H1 (cell line): ENCODE measurements around the gene CADM2. TPM values are rescaled to one million over a fixed set of nuclear protein-coding genes. Genes with fewer than 3 reads are reported as not detected.

Experiments used
- CTCF ChIA-PET: fragments of 300-600 bp; sonication (Branson Sonifier 250); formaldehyde crosslinking; loops from one replicate; lab custom pipeline; 2021; ENCODE audit not compliant: partially characterized antibody; lab: Charles Lee
- POLR2A ChIA-PET: fragments of 300-600 bp; sonication (Branson Sonifier 250); formaldehyde crosslinking; loops from one replicate; lab custom pipeline; 2021; ENCODE audit warnings: inconsistent platforms; ENCODE audit not compliant: partially characterized antibody; lab: Charles Lee
- DNase-seq, 2 experiments: peaks; one replicate each; pipeline versions ENCODE4 v3.0.0 to v3.0.0-alpha.2; 2010 to 2022; ENCODE audit warnings: low spot score in 2 of 2, low read depth in 1 of 2, mixed read lengths in 1 of 2
- FAIRE-seq: peaks from 2 replicates; lab custom pipeline; 2011; peaks lifted over from hg19 to GRCh38; lab: Jason Lieb, UNC
- H2AFZ ChIP-seq: 2 replicates; pipeline ENCODE4 v1.8.1; 2012; ENCODE audit warnings: low read length, inconsistent platforms
- H2AK5ac ChIP-seq: 2 replicates; pipeline ENCODE4 v1.6.1; 2013; ENCODE audit warnings: low read depth, low read length
- H2BK120ac ChIP-seq: replicated peaks from 2 replicates; pipeline ENCODE3; 2013; ENCODE audit warnings: low read depth, low read length, inconsistent platforms
- H2BK12ac ChIP-seq: 2 replicates; pipeline ENCODE4 v1.6.1; 2013; ENCODE audit warnings: low read depth, low read length
- H2BK15ac ChIP-seq: 2 replicates; pipeline ENCODE4 v1.6.1; 2013; ENCODE audit warnings: low read length
- H2BK20ac ChIP-seq: 2 replicates; pipeline ENCODE4 v1.6.1; 2013; ENCODE audit warnings: low read length
- H2BK5ac ChIP-seq: 2 replicates; pipeline ENCODE4 v1.6.1; 2013; ENCODE audit warnings: low read depth, low read length
- H3K14ac ChIP-seq: 2 replicates; pipeline ENCODE4 v1.6.1; 2013; ENCODE audit warnings: inconsistent platforms; ENCODE audit not compliant: insufficient read length
- H3K18ac ChIP-seq: 2 replicates; pipeline ENCODE4 v1.6.1; 2013; ENCODE audit warnings: low read length; ENCODE audit errors: extremely low read depth
- H3K23ac ChIP-seq: 2 replicates; pipeline ENCODE4 v1.6.1; 2013; ENCODE audit warnings: inconsistent platforms; ENCODE audit not compliant: insufficient read length
- H3K23me2 ChIP-seq: 2 replicates; pipeline ENCODE4 v1.6.1; 2013; ENCODE audit warnings: low read depth, low read length
- H3K27ac ChIP-seq: 2 replicates; pipeline ENCODE4 v1.6.1; 2011; ENCODE audit warnings: low read depth, low read length, inconsistent platforms
- H3K27me3 ChIP-seq, 4 experiments: replicated peaks in 1 of 4; 1 replicate in 1 of 4; 2 replicates in 3 of 4; pipeline versions ENCODE4 v1.6.1 to v1.8.1; 2011 to 2013; ENCODE audit warnings: low read length in 3 of 4, mild to moderate bottlenecking in 3 of 4, inconsistent platforms in 2 of 4, mixed read lengths in 2 of 4, moderate library complexity in 1 of 4; ENCODE audit not compliant: control insufficient read depth in 3 of 4, insufficient read depth in 3 of 4; ENCODE audit errors: extremely low read depth in 1 of 4
- H3K36me3 ChIP-seq, 4 experiments: 2 replicates each; pipeline versions ENCODE4 v1.6.1 to v1.8.1; 2011 to 2013; ENCODE audit warnings: mild to moderate bottlenecking in 4 of 4, low read length in 3 of 4, moderate library complexity in 2 of 4, control low read depth in 1 of 4, inconsistent platforms in 1 of 4; ENCODE audit not compliant: insufficient read depth in 4 of 4, control insufficient read depth in 2 of 4
- H3K4ac ChIP-seq: replicated peaks from 2 replicates; pipeline ENCODE3; 2013; ENCODE audit warnings: low read length, low read depth, mixed read lengths, inconsistent platforms; ENCODE audit not compliant: insufficient read length
- H3K4me1 ChIP-seq, 4 experiments: replicated peaks in 1 of 4; 1 replicate in 1 of 4; 2 replicates in 3 of 4; pipeline versions ENCODE4 v1.6.1 to v1.8.1; 2011 to 2013; ENCODE audit warnings: low read length in 3 of 4, inconsistent platforms in 2 of 4, mixed read lengths in 1 of 4; ENCODE audit not compliant: insufficient read depth in 4 of 4, control insufficient read depth in 3 of 4
- H3K4me2 ChIP-seq, 2 experiments: 2 replicates each; pipeline versions ENCODE4 v1.6.1 to v1.8.1; 2011 to 2013; ENCODE audit warnings: low read depth in 2 of 2, low read length in 2 of 2, control low read depth in 1 of 2, inconsistent platforms in 1 of 2, mild to moderate bottlenecking in 1 of 2; ENCODE audit not compliant: insufficient read depth in 1 of 2
- H3K4me3 ChIP-seq, 4 experiments: fragments of 200-600, 300-600 bp in 1 of 4; sonication (generic), shearing (Covaris generic), sonication (Bioruptor Twin) in 1 of 4; 2 replicates each; pipeline versions ENCODE4 v1.5.1 to v1.8.1; 2011 to 2016; ENCODE audit warnings: low read length in 4 of 4, low read depth in 3 of 4, control low read depth in 2 of 4, inconsistent platforms in 2 of 4, mild to moderate bottlenecking in 2 of 4, mixed read lengths in 1 of 4, moderate library complexity in 1 of 4; ENCODE audit not compliant: insufficient read depth in 2 of 4; ENCODE audit errors: extremely low read depth in 1 of 4
- H3K56ac ChIP-seq: replicated peaks from 2 replicates; pipeline ENCODE3; 2013; ENCODE audit warnings: low read depth, mild to moderate bottlenecking, mixed read lengths, low read length, inconsistent platforms; ENCODE audit not compliant: insufficient read length
- H3K79me1 ChIP-seq: 2 replicates; pipeline ENCODE4 v1.6.1; 2013; ENCODE audit warnings: low read depth, low read length, control low read depth
- H3K79me2 ChIP-seq, 2 experiments: 2 replicates each; pipeline versions ENCODE4 v1.6.1 to v1.8.1; 2012 to 2013; ENCODE audit warnings: low read length in 2 of 2, mild to moderate bottlenecking in 2 of 2, inconsistent platforms in 1 of 2; ENCODE audit not compliant: insufficient read depth in 2 of 2, control insufficient read depth in 1 of 2
- H3K9ac ChIP-seq, 4 experiments: replicated peaks in 1 of 4; 1 replicate in 1 of 4; 2 replicates in 3 of 4; pipeline versions ENCODE4 v1.6.1 to v1.8.1; 2011 to 2013; ENCODE audit warnings: low read depth in 3 of 4, low read length in 3 of 4, control low read depth in 2 of 4, mild to moderate bottlenecking in 2 of 4, moderate library complexity in 2 of 4, inconsistent platforms in 1 of 4; ENCODE audit errors: extremely low read depth in 1 of 4
- H3K9me3 ChIP-seq, 2 experiments: 2 replicates each; pipeline versions ENCODE4 v1.6.1 to v1.8.1; 2012 to 2013; ENCODE audit warnings: mild to moderate bottlenecking in 2 of 2, moderate library complexity in 2 of 2, control low read depth in 1 of 2, inconsistent platforms in 1 of 2, low read depth in 1 of 2, low read length in 1 of 2, mixed read lengths in 1 of 2; ENCODE audit not compliant: insufficient read depth in 2 of 2
- H4K20me1 ChIP-seq, 2 experiments: replicated peaks in 1 of 2; 2 replicates each; pipeline versions ENCODE3 to v1.8.1; 2011 to 2013; ENCODE audit warnings: inconsistent platforms in 2 of 2, low read length in 2 of 2, mild to moderate bottlenecking in 1 of 2; ENCODE audit not compliant: insufficient read depth in 2 of 2, control insufficient read depth in 1 of 2
- H4K5ac ChIP-seq: 2 replicates; pipeline ENCODE4 v1.6.1; 2013; ENCODE audit warnings: low read length, low read depth, mixed read lengths, inconsistent platforms; ENCODE audit not compliant: insufficient read length
- H4K8ac ChIP-seq: 2 replicates; pipeline ENCODE4 v1.8.0; 2013; ENCODE audit warnings: mild to moderate bottlenecking, moderate library complexity, low read length, inconsistent platforms; ENCODE audit not compliant: insufficient read depth; ENCODE audit errors: extremely low read depth
- H4K91ac ChIP-seq: replicated peaks from 2 replicates; pipeline ENCODE3; 2013; ENCODE audit warnings: low read length, mixed read lengths, inconsistent platforms; ENCODE audit not compliant: insufficient read length
- JUND ChIP-seq: IDR thresholded peaks from 2 replicates; pipeline ENCODE4 v1.6.1; 2011; ENCODE audit warnings: mild to moderate bottlenecking, improper control_type of control experiment, low read length
- NANOG ChIP-seq: IDR thresholded peaks from 2 replicates; pipeline ENCODE4 v1.6.1; 2011; ENCODE audit warnings: low read length, low read depth, mild to moderate bottlenecking, inconsistent platforms; ENCODE audit not compliant: insufficient read depth, poor library complexity, severe bottlenecking
- RAD21 ChIP-seq, 2 experiments: IDR thresholded peaks in 1 of 2; conservative IDR thresholded peaks in 1 of 2; 2 replicates each; pipeline ENCODE4 v1.6.1; 2011; ENCODE audit warnings: low read depth in 2 of 2, low read length in 2 of 2, improper control_type of control experiment in 1 of 2, inconsistent platforms in 1 of 2, mild to moderate bottlenecking in 1 of 2, moderate library complexity in 1 of 2
- RXRA ChIP-seq: IDR thresholded peaks from 2 replicates; pipeline ENCODE4 v1.6.1; 2011; ENCODE audit warnings: low read depth, mild to moderate bottlenecking, low read length, moderate library complexity; ENCODE audit not compliant: insufficient read depth
- SIX5 ChIP-seq: IDR thresholded peaks from 2 replicates; pipeline ENCODE4 v1.6.1; 2011; ENCODE audit warnings: mild to moderate bottlenecking, low read depth, low read length
- WGBS, 2 experiments: shearing (Covaris generic) in 1 of 2; methylation state at CpG; one replicate each; pipeline versions ENCODE4 v1.1.6 to v1.1.7; 2013 to 2015; ENCODE audit warnings: low lambda C conversion rate in 2 of 2, mixed read lengths in 2 of 2, inconsistent platforms in 1 of 2, low coverage in 1 of 2, missing lambda C conversion rate in 1 of 2; ENCODE audit not compliant: insufficient replicate concordance in 2 of 2, insufficient coverage in 1 of 2, insufficient read length in 1 of 2; ENCODE audit errors: extremely low coverage in 1 of 2, missing lambda C conversion rate in 1 of 2; 5-methylcytosine and 5-hydroxymethylcytosine counted together
- polyA plus RNA-seq, 7 experiments: library from polyadenylated mRNA; depleted of rRNA in 3 of 7; stranded (reverse) in 5 of 7; unstranded in 2 of 7; fragments of >200 nt in 5 of 7; fragments of 200-250 nt in 2 of 7; gene quantifications; 1 replicate in 5 of 7; 2 replicates in 1 of 7; 4 replicates in 1 of 7; pipeline versions ENCODE4 v1.2.1 to v1.2.3, GENCODE V29; 2011 to 2013; ENCODE audit warnings: missing spikeins in 2 of 7, mixed read lengths in 2 of 7
- total RNA-seq: library from RNA; stranded (reverse); fragmentation: NEBNext Ultra II Directional; extraction: Animal tissue kit (Norgen Biotek cat#: 25700); gene quantifications from 2 replicates; pipeline ENCODE4 v1.2.1, GENCODE V29; 2021
- TF ChIP-seq, protein P1 (sequence below): IDR thresholded peaks from 2 replicates; pipeline ENCODE4 v1.6.1; 2011; ENCODE audit warnings: low read depth, mild to moderate bottlenecking, low read length; ENCODE audit not compliant: insufficient read depth

CADM2 gene
- total and polyA plus RNA-seq, 2 of the 8 experiments (the other 6 are each of a cell fraction or from before 2014, with no cell fraction given) = 14.9 to 20.9 TPM

DNA sequence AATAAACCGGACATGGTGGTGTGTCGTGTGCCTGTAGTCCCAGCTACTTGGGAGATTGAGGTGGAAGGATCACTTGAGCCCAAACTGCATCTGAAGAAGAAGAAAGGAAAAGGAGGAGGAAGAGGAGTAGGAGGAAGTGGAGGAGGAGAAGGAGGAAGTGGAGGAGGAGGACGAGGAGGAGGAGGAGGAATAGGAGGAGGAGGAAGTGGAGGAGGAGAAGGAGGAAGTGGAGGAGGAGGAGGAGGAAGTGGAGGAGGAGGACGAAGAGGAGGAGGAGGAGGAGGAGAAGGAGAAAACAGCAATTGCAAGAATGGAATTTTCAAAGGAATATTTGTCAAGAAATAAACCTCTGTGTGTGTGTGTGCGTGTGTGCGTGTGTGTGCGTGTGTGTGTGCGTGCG, 528.6 kb downstream of the CADM2 start:
- H3K9ac ChIP-seq = no peak overlapping the region
- no peaks in the 10 kb centered on the region for H3K9me3 ChIP-seq
- no peak overlapping the region for H4K91ac ChIP-seq
- no peak overlapping the region for H2BK5ac ChIP-seq
- H4K5ac ChIP-seq = no peak overlapping the region
- no peaks in the 10 kb centered on the region for H3K36me3 ChIP-seq
- H3K4me3 ChIP-seq = no peak overlapping the region
- no peaks in the 10 kb centered on the region for H3K79me2 ChIP-seq
- H3K4me1 ChIP-seq = no peaks in the 10 kb centered on the region
- H4K20me1 ChIP-seq = no peaks in the 10 kb centered on the region
- no peak overlapping the region for H3K4ac ChIP-seq
- no peak overlapping the region for H3K23ac ChIP-seq
- no peak overlapping the region for H3K18ac ChIP-seq
- no peak overlapping the region for H3K27ac ChIP-seq
- 93 to 94% methylated on average over 1 to 9 of the region's 9 CpGs for WGBS, 2 experiments
- no peak overlapping the region for H4K8ac ChIP-seq
- no peak overlapping the region for H3K4me2 ChIP-seq
- no peak overlapping the region for H2BK120ac ChIP-seq
- H3K14ac ChIP-seq = no peak overlapping the region
- no peak for FAIRE-seq
- H2AFZ ChIP-seq = no peak overlapping the region
- no peak for DNase-seq
- CTCF ChIA-PET = no interaction called here
- peaks cover 2% of the 10 kb centered on the region; the same call in 1 of the 2 replicates for H3K23me2 ChIP-seq
- H3K27me3 ChIP-seq = no peaks in the 10 kb centered on the region
- POLR2A ChIA-PET = no interaction called here
- H2BK15ac ChIP-seq = no peak overlapping the region
- H2BK12ac ChIP-seq = no peak overlapping the region
- H3K56ac ChIP-seq = no peak overlapping the region
- no peak overlapping the region for H2AK5ac ChIP-seq
- H2BK20ac ChIP-seq = no peak overlapping the region
- H3K79me1 ChIP-seq = no peaks in the 10 kb centered on the region
- TF ChIP-seq JUND (no peak), RAD21 (IDR thresholded peaks at IDR 0.05 in 1 of 2, conservative IDR thresholded peaks at IDR 0.05 in 1 of 2; ENCODE audit: low read depth in 2 of 2, low read length in 2 of 2) (no peak), SIX5 (no peak), RXRA (no peak), NANOG (no peak)
- TF ChIP-seq, protein P1, sequence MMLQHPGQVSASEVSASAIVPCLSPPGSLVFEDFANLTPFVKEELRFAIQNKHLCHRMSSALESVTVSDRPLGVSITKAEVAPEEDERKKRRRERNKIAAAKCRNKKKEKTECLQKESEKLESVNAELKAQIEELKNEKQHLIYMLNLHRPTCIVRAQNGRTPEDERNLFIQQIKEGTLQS = no peak
